ENCODE data around the gene LRP6.
"Not testable (repeated sequence)": the region's sequence is repeated elsewhere in the genome, so short reads cannot be mapped to it uniquely, and the experiment has no call there.

The LRP6 gene

GRCh38 chr12:12265571-12266388 is 1.1 kb downstream of the LRP6 start:
- DNase-seq = peak; percentile 7

GRCh38 chr12:12265035-12265434 is 1.8 kb downstream of the LRP6 start:
- no peak for DNase-seq

- DNase-seq = no peak
These were observed 2.9 kb downstream of the LRP6 start for GRCh38 chr12:12263909-12264308.

GRCh38 chr12:12256291-12256757 is 10.5 kb downstream of the LRP6 start:
- not testable (repeated sequence) for DNase-seq

- no peak for DNase-seq
These were observed 12.3 kb downstream of the LRP6 start for GRCh38 chr12:12254553-12254952.

GRCh38 chr12:12249216-12250050 is 17.4 kb downstream of the LRP6 start:
- DNase-seq = no peak

GRCh38 chr12:12247584-12247983 is 19.3 kb downstream of the LRP6 start:
- no peak for DNase-seq

GRCh38 chr12:12244341-12244740 is 22.5 kb downstream of the LRP6 start:
- no peak for DNase-seq

GRCh38 chr12:12240662-12241340 is 26.0 kb downstream of the LRP6 start:
- no peak for DNase-seq

GRCh38 chr12:12239127-12239526 is 27.7 kb downstream of the LRP6 start:
- DNase-seq = no peak

- DNase-seq = no peak
These were observed 28.2 kb downstream of the LRP6 start for GRCh38 chr12:12238605-12239004.

- DNase-seq = no peak
These were observed 29.9 kb downstream of the LRP6 start for GRCh38 chr12:12236896-12237295.

- DNase-seq = no peak
These were observed 36.6 kb downstream of the LRP6 start for GRCh38 chr12:12230275-12230674.

GRCh38 chr12:12229556-12230092 is 37.2 kb downstream of the LRP6 start:
- DNase-seq = no peak

- DNase-seq = no peak
These were observed 38.4 kb downstream of the LRP6 start for GRCh38 chr12:12228402-12228801.

- no peak for DNase-seq
These were observed 40.7 kb downstream of the LRP6 start for GRCh38 chr12:12226187-12226586.

GRCh38 chr12:12224240-12224940 is 42.5 kb downstream of the LRP6 start:
- no peak for DNase-seq

GRCh38 chr12:12221560-12221959 is 45.3 kb downstream of the LRP6 start:
- no peak for DNase-seq

GRCh38 chr12:12219664-12220063 is 47.2 kb downstream of the LRP6 start:
- no peak for DNase-seq

GRCh38 chr12:12217018-12217359 is 49.9 kb downstream of the LRP6 start:
- no peak for DNase-seq

- no peak for DNase-seq
These were observed 50.4 kb downstream of the LRP6 start for GRCh38 chr12:12216349-12217017.

- no peak for DNase-seq
These were observed 52.2 kb downstream of the LRP6 start for GRCh38 chr12:12214635-12215131.

Measured in CD4-positive, alpha-beta T cell treated with Interleukin-17A for 4 hours (primary cell).